GM18519 (cell line): Measurements from ENCODE around the gene CLASRP.

Source experiments
- ATAC-seq: cut with Tn5 transposase; IDR thresholded peaks from one replicate; pipeline ENCODE4 v1.9.1; 2021; ENCODE audit warnings: mild to moderate bottlenecking, moderate library complexity; ENCODE audit not compliant: unreplicated experiment, low FRiP score

Gene CLASRP

GRCh38 chr19:45079063-45079910, 40.4 kb downstream of the CLASRP start, which contains the start of gene GEMIN7:
TSS of gene GEMIN7 (plus strand) at chr19:45079260. CDS start at chr19:45090115, 10,855 bp downstream.
- ATAC-seq, result no peak

DNA sequence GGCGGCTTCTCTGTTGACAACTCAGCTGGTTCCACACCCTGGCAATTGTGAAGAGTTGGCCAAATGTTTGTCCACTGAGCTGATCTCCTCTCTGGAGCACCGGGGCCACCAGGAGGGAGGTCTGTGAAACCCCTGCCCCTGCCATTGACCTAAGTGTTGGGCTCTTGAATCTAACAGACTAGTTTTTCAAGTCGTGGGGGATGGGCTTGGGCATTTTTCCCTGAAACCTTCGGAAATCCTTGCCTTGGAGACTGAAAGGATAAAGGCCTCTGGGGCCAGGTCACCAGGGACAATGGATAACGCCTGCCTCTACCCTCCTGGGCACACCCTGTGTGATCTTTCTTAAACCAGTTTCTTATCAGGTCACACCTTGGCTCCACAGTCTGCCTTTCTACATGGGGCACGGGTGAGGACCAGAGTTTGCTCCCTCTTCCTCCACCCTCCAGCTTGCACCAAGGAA, 41.1 kb downstream of the CLASRP start:
- no peak for ATAC-seq

- no peak for ATAC-seq
Observed at GRCh38 chr19:45082170-45082569, 43.3 kb downstream of the CLASRP start.

GRCh38 chr19:45086480-45086879, 47.6 kb downstream of the CLASRP start:
- no peak for ATAC-seq

GRCh38 chr19:45087531-45087930, 48.7 kb downstream of the CLASRP start:
- ATAC-seq, result no peak

- no peak for ATAC-seq
Observed at GRCh38 chr19:45090034-45090433, 51.2 kb downstream of the CLASRP start.

DNA sequence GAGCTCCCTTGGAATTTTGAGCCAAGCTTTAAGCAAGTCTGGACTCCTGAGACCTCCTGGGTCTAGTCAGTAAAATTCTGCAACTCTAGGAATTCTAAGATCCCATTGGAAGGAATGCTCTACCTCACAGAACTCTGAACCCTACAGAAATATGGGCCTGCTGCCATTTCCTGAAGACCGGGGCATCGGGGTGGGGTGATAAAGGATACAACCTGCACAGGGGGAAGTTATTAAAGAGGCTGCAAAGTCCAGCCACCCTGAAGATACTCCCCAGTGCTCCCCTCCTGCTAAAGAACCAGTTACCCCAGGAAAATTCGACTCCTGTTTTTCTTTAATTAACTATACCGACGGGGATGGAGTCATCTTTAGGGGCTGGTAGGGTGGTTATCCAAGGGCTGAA, 51.8 kb downstream of the CLASRP start:
- no peak for ATAC-seq

GRCh38 chr19:45091031-45091923, 52.4 kb downstream of the CLASRP start:
- peak; percentile 41 for ATAC-seq

GRCh38 chr19:45092747-45093678, 54.2 kb downstream of the CLASRP start, which contains the start of gene PPP1R37:
TSS of gene PPP1R37 (plus strand) at chr19:45093179. CDS start at chr19:45093326, 147 bp downstream.
- no peak for ATAC-seq

DNA sequence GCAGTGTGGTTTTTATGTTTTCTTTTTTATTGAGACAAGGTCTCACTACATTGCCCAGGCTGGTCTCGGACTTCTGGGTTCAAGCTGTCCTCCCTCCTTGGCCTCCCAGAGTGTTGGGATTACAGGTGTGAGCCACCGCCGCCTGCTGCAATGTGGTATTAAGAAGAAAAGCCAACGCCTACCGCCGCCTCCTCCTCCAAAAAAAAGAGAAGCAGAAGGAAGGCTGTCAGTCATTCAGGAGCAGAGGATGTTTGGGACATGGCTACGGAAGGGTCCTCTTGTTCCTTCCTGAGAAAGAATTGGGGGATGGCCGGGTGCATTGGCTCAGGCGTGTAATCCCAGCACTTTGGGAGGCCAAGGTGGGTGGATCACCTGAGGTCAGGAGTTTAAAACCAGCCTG, 55.3 kb downstream of the CLASRP start:
- ATAC-seq, result no peak

GRCh38 chr19:45094707-45095106, 55.9 kb downstream of the CLASRP start:
- ATAC-seq, result no peak

- ATAC-seq, result no peak
Observed at GRCh38 chr19:45095496-45096413, 56.9 kb downstream of the CLASRP start.

DNA sequence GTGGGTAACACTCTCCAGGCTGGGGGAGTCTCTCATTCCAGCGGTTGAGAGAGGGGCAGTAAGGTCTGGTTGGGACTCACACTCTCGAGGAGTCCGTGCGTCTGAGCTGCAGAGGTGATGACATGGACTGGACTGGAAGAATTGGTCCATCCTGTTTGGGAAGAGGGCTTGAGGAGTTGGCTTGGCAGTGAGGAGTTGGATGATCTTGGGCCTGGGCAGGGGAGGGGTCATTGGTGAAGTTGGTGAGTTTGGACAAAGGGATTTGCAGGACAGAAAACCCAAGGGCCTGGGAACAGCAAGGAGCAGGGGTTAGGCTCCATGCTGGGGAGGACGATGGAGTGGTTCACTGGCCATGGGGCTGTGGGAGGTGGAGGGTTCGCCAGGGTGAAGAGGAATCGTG, 57.9 kb downstream of the CLASRP start:
- no peak for ATAC-seq

DNA sequence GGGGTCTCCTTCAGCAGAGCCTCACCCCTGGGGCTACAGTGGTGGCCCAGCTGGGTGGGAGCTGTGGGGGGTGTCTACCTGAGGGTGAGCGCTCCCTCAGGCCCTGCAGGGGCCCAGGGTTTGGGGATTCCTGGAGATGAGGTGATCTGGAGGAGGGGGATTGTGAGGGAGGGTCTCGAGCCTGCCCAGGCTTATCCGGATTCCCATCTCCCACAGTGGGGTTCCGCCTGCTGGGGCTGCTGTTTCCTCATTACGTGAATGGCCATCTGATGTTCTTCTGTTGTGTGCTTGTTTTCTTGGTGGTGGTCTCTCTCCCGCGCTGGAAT, 58.6 kb downstream of the CLASRP start:
- ATAC-seq, result no peak

DNA sequence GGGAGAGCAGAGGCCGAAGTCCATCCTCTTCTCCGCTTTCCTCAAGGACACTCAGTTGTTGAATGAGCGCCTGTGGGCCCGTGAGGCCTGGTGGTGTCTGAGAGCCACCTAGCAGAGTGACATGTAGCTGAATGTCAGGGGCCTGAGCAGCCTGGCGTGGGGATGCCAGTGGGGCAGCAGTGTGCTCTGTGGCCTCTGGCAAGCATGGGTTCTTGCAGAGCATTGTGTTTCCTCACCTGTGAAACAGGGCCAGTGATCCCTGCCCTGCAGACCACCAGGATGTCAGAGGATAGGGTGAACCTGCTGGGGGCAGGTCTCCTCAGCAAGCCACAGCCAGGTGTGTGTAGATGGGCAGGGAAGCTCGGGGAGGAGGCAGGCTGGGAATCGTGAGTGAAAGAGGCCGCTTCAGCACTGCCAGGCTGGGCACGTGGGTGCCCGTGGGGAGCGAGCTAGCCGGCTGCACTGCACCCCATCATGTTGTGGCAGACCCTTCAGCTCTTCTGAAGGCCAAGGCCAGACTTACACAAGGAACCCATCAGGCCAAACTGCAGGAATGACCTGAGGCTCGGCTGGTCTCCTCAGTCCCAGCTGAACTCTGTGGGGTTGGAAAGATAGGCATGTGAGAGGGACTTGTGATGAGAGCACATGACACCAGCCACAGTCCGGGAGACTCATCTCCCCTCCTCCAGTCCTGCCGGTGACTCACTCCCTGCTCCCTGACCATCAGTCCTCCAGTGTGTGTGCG, 59.1 kb downstream of the CLASRP start:
- ATAC-seq, result no peak

DNA sequence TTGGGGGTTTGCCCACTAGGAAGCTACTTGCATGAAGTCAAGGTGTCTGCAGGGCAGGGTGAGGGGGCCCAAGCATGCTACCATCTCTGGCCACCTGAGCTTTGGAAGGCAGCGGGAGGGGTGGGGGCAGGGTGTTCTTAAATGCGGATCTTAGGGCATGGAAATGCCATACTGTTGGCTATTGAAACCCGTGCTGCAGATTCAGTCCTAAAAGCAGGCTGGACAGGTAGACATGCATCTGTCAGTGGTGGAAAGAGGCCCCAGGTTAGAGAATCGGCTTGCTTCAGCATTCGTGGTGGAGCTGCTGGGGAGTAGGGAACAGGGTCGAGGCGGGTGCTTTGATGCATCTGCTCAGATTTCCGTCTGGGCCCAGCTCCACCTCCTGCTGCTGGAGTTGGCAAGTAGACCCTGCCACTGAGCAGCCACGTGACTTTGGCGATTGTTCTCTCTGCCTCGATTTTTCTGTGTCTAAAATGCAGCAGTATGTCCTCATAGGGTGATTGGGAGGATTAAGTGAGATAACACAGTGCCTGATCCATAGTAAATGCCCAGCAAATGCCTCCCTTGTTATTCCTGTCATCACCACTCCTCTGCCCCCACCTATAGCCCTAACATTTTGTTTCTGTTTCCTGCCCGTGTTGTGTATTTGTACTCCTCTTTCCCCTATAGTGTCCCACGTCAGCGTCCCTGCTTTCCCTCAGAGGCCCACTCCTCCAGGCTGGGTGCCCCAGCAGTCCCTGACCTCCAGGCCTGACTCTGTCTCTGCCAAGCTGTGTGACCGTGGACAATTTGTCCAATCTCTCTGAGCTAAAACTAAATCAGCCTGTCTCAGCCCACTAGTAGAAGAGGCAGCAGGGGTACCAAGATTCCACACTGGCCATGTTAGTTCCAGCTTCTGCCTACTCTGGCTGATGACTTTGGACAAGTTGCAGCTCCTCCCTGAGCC, 59.9 kb downstream of the CLASRP start:
- no peak for ATAC-seq

GRCh38 chr19:45099467-45100191, 60.8 kb downstream of the CLASRP start:
- no peak for ATAC-seq
